NCI-H1417 (cell line): ENCODE data around the gene ZNF524.
"Not testable (repeated sequence)": the region's sequence is repeated elsewhere in the genome, so short reads cannot be mapped to it uniquely, and the experiment has no call there.

Experiments
- DNase-seq, 3 experiments: peaks; one replicate each; lab custom pipeline; 2025; lab: John Stamatoyannopoulos, UW

The ZNF524 gene

DNA sequence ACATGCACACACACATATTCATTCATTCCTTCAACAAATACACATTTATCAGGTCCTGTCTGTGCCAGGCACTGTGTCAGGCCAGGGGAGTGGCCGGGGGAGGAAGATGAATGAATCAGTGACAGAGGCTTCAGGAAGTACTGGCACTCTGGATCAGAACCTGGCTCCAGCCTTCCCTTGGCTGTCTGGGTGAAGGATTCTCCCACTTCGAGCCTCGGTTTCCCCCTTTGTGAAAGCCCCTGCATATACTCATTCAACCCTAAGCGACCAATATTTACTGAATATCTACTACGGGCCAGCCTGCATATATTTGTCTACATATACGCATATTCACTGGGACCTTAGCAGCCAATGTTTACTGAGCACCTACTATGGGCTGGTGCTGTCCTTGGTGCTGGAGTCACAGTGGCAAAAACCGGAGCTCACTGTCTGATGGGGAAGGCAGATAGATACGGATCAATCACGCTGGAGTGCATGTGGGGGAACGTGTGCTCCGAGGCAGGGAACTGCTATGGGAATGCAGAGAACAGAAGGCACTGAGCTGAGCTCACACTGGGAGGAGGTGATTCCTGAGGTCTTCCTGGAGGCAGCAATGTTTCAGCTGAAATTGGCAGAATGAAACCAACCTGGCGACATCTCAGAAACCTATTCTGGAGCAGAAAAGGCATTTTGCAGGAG is 18.8 kb upstream of the ZNF524 start:
- DNase-seq: no peak

DNA sequence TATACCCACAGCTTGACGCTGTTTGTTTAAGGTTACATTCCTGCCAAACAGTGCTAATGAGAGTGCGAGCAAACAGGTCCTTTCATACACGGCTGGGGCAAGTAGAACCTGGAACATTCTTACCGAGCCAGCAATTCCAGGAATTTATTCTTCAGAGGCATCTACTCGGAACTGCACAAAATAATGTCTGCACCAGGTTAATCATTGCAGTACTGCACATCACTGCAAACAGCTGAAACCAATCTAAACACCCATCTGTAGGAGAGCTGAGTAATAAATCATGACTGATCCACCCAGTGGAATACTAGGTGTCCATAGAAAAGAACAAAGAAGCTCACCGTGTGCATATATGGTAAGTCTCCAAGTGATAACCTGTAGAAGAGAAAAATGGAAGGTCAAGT is 18.3 kb upstream of the ZNF524 start:
- DNase-seq: peak in 1 of 3 experiments; percentile 61

DNA sequence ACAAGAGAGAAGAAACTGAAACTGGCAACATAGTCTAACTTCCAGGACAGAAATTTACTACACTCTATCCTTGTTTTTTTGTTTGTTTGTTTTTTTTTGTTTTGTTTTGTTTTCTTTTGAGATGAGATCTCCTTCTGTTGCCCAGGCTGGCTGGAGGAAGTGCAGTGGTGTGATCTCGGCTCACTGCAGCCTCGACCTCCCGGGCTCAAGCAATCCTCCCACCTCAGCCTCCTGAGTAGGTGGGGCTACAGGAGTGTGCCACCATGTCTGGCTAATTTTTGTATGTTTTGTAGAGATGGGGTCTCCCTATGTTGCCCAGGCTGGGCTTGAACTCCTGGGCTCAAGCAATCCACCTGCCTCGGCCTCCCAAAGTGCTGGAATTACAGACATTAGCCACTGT is 17.8 kb upstream of the ZNF524 start:
- DNase-seq: not testable (repeated sequence)

DNA sequence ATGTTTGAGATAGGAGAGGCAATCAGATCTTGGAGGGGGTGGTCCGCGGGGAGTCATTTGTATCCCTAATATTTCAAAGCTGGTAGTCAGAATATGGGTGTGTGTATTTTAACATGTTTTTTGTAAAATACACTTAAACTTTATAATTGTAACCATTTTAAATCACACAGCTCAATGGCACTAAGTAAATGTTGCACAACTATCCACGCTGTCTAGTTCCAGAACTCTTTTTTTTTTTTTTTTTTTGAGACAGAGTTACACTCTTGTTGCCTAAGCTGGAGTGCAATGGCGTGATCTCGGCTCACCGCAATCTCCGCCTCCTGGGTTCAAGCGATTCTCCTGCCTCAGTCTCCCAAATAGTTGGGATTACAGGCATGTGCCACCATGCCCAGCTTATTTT is 16.2 kb upstream of the ZNF524 start:
- not testable (repeated sequence) for DNase-seq

DNA sequence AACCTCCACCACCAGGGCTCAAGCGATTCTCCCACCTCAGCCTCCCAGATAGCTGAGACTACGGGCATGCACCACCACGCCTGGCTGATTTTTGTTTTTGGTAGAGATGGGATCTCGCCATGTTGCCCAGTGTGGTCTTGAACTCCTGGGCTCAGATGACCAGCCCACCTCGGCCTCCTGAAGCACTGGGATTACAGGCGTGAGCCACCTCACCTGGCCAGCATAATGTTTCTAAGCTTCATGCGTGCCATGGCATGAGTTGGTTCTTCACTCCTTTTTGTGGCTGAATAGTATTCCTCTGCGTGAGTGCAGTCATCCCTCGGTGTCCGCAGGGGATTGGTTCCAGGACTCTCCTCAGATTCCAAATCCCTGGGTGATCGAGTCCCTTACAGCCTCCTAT is 15.2 kb upstream of the ZNF524 start:
- DNase-seq: no peak

DNA sequence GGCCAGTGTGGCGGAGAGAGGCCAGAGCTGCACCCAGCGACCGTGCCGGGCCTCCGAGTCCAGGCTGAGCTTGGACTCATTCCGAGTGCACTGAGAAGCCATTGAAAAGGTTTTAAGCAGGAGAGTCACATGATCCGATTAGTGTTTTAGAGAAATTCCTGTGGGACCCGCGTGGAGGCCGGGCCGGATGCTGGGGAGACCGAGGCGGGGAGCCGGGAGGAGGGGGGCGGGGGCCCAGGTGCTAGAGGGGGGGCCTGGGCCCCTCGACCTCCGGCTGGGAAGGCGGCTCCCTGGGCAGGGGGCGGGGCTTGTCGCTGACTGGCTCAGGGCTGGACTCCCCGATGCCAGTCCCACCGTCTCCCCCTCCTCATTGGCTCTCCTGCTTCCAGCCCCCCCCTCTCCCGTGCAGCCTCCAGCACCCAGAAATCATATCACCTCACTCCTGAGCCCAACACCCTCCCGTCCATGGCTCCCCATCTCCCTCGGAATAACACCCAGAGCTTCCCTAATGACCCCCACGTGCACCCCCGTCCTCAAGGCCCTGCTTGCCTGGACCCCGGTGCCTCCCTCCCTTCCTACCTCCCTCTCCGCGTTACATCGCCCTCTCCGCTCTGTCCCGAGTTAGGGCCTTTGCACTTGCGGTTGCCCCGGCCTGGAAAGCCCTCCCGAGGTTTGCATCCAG is 14.3 kb upstream of the ZNF524 start:
- DNase-seq: peak; percentile 78 to 88 (median 86)

DNA sequence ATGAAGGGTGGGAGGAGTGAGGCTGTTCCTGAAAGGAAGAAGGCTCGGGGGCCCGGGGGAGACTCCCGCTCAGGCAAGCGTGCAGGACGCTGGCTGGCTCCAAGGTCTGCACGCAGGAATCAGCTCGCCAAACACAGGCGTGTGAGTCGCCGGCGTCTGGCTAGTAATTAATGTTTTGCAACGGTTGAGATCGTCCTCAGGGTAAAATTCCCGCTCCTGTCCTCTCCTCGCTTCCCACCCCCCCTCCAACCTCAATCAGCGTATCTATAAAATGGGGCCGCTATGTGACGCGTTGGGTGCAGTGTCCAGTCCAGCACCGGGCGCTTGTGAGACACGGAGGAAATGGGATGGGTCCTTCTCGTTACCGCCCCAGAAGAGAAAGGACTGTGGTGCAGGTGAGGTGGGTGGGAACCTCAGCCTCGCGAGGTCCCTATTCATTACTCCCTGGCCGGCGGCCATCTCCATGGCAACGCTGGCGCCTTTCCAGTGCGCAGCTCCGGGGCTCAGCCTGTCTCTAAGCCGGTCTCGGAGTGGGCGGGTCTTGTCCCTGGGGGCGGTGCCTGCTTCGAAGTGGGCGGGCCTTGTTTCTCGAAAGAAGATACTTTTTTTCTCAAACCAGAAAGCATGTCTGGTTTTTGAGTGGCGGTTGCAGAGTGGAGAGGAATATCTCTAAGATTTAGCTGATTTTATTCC is 13.0 kb upstream of the ZNF524 start:
- peak; percentile 94 to 98 (median 98) for DNase-seq

DNA sequence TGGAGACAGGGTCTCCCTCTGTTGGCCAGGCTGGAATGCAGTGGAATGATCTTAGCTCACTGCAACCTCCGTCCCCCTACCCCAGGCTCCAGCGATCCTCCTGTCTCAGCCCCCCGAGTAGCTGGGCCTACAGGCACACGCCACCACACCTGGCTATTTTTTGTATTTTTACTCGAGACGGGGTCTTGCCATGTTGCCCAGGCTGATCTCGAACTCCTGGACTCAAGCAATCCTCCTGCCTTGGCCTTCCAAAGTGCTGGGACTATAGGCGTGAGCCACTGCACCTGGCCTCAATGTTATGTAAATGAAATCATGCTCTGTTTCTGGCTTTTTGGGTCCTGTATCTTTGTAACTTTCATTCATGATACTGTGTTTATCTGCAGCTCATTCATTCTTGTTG is 11.3 kb upstream of the ZNF524 start:
- no peak for DNase-seq

DNA sequence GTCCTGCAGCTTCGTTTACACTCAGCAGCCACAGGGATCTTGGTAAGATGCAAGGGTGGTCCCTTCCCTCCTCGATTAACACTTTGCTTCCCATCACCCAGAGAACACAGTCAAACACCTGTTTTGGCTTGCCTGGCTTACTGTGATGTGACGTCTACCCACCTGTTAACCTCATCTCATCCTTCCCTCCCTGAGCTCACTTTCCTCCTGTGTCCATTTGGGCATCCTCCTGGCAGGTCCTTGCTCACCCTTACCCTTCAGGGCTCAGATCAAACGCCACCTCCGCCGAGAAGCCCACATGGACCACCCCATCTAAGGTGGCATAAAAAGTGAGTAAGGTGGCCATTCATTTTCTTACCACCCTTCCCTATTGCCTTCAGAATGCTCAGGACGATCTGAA is 10.0 kb upstream of the ZNF524 start:
- no peak for DNase-seq

DNA sequence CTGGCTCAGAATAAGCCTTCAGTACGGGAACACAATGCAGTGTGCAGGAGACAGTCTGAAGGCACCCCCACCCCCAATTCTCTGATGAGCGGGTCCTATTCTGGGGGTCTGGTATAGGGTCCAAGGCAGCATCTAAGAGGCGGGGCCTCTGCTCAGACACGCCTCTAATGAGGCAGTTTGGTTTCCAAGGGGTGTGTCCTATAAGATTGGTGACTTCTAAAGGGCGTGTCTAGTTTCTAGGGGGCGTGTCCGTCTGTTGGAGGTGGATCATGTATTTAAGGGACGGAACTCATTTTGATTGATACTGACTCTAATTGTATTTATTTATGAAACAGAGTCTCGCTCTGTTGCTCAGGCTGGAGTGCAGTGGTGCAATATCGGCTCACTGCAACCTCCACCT is 9.5 kb upstream of the ZNF524 start:
- DNase-seq: peak; percentile 11 to 20 (median 16)

DNA sequence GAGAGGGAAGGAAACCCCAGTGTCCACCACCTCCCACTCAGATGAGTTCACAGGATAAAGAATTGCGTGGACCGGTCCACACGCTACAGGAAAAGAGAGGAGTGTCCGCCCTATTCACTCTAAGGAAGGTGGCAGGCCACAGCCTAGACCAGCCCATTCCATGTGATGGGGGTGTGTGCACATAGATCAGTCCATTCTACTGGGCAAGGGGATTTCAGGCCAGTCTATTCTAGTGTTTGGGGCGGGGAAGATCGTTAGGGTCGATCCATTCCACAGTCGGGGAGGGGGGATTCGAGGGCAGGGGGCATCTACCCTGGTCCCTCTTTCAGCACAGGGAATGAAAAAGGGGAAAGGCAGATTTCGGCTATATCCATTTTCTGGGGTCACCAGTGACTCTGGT is 8.5 kb upstream of the ZNF524 start:
- DNase-seq: no peak

DNA sequence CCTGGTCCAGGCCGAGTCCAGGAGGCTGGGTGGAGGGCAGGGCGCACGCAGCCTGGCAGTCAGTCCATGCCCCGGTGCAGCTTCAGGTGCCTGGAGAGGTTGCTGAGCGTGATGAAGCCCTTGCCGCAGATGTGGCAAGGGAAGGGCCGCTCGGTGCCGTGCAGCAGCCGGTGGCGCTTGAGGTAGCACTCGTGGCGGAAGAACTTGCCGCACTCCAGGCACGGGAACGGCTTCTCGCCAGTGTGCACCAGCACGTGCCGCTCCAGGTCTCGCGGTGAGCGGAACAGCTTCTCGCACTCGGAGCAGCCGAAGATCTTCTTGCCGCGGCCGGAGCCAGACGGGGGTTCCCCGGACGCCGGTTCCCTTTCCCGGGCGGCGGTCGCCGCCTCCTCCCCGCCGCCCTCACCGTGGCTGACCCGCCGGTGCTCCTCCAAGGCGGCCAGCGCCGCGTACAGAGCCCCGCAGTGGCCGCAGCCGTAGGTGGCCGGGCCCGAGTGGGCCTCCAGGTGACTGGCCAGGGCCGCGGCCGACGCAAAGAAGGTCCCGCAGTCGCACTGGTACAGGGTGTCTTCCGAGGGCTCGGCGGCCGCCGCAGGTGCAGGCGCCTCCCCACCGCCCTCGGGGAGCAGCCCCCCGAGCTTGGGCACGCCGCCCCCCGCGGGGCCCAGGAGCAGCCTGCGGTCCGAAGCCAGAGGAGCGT is 7.5 kb upstream of the ZNF524 start:
- DNase-seq: no peak

DNA sequence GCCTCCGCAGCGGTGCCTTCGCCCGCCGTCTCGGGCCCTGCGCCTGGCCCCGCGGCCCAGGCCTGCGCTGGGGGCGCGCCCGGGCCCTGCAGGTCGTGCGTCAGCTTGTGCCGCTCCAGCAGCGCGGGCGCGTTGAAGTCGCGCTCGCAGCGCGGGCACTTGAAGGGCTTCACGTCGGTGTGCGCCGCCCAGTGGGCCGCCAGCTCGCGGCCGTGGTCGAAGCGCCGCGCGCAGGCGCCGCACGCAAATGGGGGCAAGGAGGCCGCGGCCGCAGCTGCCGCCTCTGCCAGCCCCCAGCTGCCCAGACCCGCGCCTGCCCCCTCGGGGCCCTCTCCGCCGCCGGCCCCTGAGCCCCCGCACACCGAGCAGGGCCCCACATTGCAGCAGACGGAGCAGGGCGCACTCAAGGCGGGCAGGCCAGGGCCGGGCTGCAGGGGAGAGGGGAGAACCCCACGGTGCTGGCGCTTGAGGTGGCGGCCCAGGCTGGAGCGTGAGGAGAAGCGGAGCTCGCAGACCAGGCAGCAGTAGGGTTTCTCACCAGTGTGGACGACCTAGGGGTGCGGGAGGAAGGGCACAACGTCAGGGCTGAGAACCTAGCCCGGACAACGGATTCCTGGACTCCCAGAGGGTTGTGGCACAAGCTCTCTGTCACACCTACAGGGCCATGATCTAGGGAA is 6.9 kb upstream of the ZNF524 start:
- DNase-seq: no peak

DNA sequence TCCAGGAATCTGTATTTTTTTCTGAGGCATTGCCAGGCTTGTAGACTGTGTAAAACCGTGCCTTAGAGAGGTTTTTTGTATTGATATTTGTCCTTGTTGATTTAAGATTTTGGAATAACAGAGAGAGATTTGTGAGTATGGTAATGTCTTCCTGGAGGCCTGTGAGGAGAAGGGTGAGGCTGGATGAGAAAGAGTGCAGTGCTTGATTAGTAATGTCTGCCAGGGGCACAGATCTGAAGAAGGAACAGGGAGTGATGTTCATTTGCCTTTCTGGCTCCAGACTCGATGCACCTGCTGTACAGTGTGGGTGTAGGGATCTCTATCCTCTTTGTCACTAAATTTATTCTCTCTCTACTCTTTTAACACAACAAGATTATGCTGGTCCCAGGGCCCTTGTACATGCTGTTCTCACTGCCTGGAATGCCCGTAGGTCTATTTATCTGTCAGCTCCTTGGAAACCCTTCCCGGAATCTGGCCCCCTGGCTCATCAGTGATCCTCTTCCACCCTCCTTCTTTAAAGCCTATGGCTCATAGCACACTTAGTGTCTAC is 5.0 kb upstream of the ZNF524 start:
- DNase-seq: no peak

DNA sequence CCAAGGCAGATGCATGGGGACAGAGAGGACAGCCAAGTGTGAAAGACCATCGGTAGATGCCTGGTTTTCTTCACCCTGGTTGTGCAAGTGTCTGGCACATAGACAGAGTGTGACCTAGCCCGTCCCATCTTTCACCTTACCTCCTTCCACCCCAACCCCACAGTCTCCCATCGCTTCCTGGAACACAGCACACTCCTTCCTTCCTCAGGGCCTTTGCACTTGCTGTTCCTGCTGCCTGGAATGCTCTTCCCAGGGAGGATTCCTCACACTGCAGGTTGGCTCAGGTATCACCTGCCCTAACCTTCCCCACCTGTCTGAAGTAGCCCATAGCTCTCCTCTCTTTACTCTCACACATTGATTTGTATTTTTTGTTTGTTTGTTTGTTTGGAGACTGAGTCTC is 3.8 kb upstream of the ZNF524 start:
- DNase-seq: no peak

DNA sequence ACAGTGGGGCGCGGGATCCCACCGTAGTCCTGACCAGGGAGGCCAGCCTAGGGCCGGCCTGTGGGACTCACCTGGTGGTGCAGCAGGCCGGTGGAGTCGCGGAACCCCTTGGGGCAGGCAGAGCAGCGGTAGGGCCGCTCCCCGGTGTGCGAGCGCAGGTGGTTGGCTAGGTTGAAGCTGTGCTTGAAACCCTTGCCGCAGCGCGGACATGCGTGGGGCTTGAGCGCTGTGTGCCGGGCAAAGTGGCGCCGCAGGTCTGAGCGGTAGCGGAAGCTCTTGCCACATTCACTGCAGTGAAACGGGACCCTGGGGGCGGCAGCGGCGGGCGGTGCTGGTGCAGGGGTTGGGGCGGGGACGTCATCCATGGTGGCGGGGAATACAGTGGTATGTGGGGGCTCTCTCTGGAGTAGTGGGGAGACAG is 2.6 kb upstream of the ZNF524 start:
- DNase-seq: no peak

DNA sequence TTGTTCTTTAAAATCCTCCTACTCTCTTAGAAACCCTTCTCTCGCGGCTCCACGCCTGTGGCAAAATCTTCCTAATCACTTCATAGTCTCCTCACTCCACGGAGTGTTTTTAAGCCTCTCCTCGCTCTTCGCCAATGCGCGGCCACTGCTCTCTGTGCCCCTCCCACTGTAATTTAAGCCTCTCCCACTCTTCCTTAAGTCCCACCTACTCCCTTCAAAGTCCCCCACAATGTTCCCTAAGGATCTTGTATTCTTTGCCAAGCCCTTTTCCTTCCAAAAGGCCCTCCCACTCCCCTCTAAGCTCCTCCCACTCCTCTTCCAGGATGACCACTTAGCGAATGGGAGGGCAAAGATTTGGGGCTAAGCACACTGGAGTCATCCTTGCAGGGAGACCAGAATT is 2.1 kb upstream of the ZNF524 start:
- no peak for DNase-seq

DNA sequence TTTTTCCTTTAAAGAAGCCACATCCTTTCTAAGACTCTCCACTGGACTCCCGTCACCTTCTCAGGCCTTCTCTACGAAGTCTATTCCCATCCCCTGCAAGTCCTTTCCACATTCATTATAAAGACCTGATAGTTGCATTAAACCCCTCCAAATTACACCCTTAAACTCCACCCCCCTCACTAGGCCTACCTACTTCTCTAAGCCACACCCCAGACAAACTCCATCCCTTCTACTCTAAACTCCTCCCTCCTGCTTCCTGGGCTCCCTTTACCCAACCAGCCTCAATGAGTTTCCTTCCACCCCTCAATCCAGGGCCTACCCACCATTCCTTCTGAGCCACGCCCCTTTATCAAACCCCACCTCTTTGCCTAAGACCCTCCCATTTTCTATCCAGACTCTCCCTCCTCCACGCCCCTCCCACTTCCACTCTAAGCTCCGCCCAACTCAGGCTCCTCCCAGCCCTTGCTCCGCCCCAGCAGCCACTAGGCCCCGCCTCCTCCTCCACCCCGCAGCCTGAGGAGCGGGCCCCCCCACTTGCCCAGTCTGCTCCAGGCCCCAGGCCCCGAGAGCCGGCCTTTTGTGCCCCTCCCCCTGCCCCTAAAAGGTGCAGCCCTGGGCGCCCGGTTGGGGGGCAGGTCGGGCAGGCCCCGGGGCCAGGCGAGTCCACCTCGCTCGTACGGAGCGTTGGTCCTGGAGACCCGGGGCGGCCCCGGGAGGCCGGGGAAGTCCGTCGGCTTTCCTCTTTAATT is 1.2 kb upstream of the ZNF524 start:
- DNase-seq: peak; percentile 93 to 97 (median 95)

DNA sequence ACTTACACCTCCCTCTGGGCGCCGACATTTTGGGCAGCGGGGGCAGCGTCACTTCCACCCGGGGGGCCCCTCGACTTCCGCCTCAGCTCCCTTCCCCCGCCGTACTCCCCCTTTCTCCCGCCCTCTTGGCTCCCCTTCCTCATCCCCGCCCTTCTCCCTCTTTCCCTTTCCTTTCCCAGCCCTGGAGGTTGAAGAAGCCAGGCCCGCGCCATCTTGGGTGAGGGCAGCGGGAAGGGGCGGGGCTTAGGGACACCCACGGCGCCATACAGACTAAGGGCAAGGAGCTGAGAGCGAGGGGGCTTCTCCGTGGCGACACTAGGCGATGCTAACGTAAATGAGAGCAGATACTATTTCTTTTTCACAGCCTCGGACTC is 633 bp upstream of the ZNF524 start, which contains the start of gene FIZ1:
Gene FIZ1, minus strand, starts transcription at position 50 of the 374 bp plus-strand sequence. CDS start 1,652 bp downstream, outside the sequence.
- peak; percentile 98 to 99 (median 99) for DNase-seq

DNA sequence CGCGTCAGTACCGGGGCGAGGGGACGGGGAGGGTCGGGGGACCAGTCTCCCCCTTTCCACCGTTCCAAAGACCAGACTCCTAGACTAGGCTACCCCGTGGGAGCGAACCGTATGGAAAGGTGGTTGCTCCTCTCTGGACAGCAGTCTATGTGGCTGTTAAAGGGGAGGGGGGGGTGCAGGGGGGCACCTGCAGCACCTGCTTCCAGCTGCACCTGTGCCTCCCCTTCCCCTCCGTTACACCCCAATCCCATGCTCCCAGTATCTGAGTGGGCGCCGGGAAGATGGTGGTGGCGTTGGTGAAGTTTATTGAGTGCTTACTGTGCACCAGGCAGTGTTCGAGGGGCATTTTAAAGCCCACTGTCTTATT is 557 bp downstream of the ZNF524 start:
- no peak for DNase-seq

DNA sequence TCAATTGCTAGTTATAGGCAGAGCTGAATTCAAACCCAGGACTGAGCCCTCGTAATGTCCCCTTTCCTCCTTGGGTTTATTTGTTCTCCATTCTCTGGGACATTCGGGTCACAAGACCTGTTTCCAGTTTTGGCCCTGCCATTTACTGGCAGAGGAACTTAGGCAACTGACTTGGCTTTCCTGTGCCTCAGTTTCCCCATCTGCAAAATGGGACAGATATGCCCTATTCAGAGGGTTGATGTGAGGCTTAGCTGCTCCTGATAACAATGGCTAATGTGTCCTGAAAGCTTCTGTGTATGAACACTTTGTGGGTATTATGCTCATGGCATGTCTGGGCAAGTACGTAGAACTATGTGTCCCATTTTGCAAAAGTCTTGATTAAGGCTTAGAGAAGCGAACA is 996 bp downstream of the ZNF524 start:
- peak in 1 of 3 experiments; percentile 44 for DNase-seq
